T1000 (cell line): ENCODE results near the gene KL.
A peak's percentile ranks its signal among the peaks of the same experiment; 100 is the strongest.

ENCODE experiments used
- DNase-seq: peaks from one replicate; lab custom pipeline; 2025; ENCODE audit warnings: mixed read lengths; lab: John Stamatoyannopoulos, UW

KL gene

GRCh38 chr13:33016414-33017322 is at the start of gene KL:
Gene KL (plus strand): TSS chr13:33016423. CDS start chr13:33016441, 18 bp downstream.
- DNase-seq, result no peak

- no peak for DNase-seq
Observed at GRCh38 chr13:32967584-32968182, 48.5 kb upstream of the KL start.

GRCh38 chr13:32968316-32968715 is 47.9 kb upstream of the KL start:
- no peak for DNase-seq

GRCh38 chr13:32968793-32969192 is 47.4 kb upstream of the KL start:
- DNase-seq, result no peak

- no peak for DNase-seq
Observed at GRCh38 chr13:32969516-32969941, 46.7 kb upstream of the KL start.

- no peak for DNase-seq
Observed at GRCh38 chr13:32976056-32976805, 40.0 kb upstream of the KL start.

GRCh38 chr13:32976912-32977311 is 39.3 kb upstream of the KL start:
- DNase-seq, result no peak

GRCh38 chr13:32977321-32977720 is 38.9 kb upstream of the KL start:
- no peak for DNase-seq

GRCh38 chr13:32978278-32978677 is 37.9 kb upstream of the KL start:
- no peak for DNase-seq

- DNase-seq, result no peak
Observed at GRCh38 chr13:32983058-32983457, 33.2 kb upstream of the KL start.

GRCh38 chr13:32984857-32985626 is 31.2 kb upstream of the KL start:
- peak; percentile 52 for DNase-seq

GRCh38 chr13:32986552-32986951 is 29.7 kb upstream of the KL start:
- DNase-seq, result no peak

GRCh38 chr13:32987462-32987861 is 28.8 kb upstream of the KL start:
- DNase-seq, result no peak

- DNase-seq, result no peak
Observed at GRCh38 chr13:32988608-32989289, 27.5 kb upstream of the KL start.

GRCh38 chr13:32989290-32989667 is 26.9 kb upstream of the KL start:
- DNase-seq, result no peak

GRCh38 chr13:32989942-32990341 is 26.3 kb upstream of the KL start:
- no peak for DNase-seq

GRCh38 chr13:32993145-32993544 is 23.1 kb upstream of the KL start:
- no peak for DNase-seq

- DNase-seq, result no peak
Observed at GRCh38 chr13:32997399-32997798, 18.8 kb upstream of the KL start.

- DNase-seq, result no peak
Observed at GRCh38 chr13:32998966-32999365, 17.3 kb upstream of the KL start.

- no peak for DNase-seq
Observed at GRCh38 chr13:33000365-33000764, 15.9 kb upstream of the KL start.

GRCh38 chr13:33003458-33004019 is 12.7 kb upstream of the KL start:
- DNase-seq, result no peak
